ENCODE results near the gene TAF11L9. TPM values are rescaled to one million over a fixed set of nuclear protein-coding genes. Genes with fewer than 3 reads are reported as not detected.
"Not testable (repeated sequence)": the region's sequence is repeated elsewhere in the genome, so short reads cannot be mapped to it uniquely, and the experiment has no call there.

TAF11L9 gene
- total RNA-seq (2014; rRNA removed; shearing (Covaris generic)): not detected in 2 replicates

DNA sequence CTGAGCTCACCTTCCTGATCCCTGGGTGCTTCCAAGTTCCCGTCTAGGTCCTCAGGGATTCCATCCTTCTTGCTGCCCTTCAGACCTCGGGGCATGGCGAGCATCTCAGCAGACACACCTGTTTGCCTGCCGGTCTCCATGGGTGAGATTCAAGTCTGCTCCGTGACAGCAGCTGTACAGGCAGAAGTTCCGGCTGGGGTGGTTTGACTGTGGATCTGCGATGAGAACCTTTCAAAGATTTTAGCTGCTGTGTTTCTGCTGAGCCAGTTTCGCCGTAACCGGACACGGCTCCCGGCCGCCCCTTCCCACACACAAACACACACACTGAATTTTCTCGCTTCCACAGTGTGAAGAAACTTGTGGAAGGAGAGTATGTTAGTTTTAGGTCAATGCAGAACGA lies at the start of gene TAF11L9:
TAF11L9 (minus strand) TSS at position 140 of the 400 bp plus-strand sequence.
- DNase-seq (ENCODE audit: low spot score): not testable (repeated sequence)

DNA sequence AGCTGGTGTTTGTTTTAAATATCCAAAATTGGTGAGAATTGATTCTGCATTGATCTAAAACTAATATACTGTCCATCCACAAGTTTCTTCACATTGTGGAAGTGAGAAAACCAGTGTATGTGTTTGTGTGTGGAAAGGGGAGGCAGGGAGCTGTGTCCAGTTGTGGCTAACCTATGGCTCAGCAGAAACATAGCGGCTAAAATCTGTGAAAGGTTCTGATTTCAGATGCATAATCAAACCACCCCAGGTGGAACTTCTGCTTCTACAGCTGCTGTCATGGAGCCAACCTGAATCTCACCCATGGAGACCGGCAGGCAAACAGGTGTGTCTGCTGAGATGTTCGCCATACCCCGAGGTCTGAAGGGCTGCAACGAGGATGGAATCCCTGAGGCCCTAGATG lies 40.0 kb upstream of the TAF11L9 start, which contains the start of gene TAF11L14:
TAF11L14 (plus strand) TSS at position 301 of the 400 bp plus-strand sequence.
- DNase-seq (ENCODE audit: low spot score): no peak

DNA sequence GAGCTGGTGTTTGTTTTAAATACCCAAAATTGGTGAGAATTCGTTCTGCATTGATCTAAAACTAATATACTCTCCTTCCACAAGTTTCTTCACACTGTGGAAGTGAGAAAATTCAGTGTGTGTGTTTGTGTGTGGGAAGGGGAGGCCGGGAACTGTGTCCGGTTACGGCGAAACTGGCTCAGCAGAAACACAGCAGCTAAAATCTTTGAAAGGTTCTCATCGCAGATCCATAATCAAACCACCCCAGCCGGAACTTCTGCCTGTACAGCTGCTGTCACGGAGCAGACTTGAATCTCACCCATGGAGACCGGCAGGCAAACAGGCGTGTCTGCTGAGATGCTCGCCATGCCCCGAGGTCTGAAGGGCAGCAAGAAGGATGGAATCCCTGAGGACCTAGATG lies 37.6 kb upstream of the TAF11L9 start, which contains the start of gene TAF11L13:
TAF11L13 (plus strand) TSS at position 301 of the 400 bp plus-strand sequence.
- DNase-seq (ENCODE audit: low spot score): not testable (repeated sequence)

DNA sequence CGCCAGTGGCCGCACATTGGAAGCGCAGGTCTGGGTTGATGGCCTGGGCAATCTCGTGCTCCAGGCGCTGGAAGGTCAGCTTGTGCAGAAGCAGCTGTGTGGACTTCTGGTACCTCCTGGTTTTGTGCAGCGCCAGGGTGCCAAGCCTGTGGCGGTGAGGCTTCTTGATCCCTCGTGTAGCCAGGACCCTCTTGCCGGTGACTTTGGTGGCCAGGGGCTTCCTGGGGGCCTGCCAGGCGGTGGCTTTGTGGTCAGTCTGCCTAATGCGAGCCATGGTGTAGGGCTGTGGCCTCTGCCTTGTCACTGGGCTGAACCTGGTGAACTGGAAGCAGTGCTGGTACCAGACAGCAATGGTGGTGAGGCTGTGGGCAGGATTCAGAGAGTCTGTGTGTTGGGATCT lies 31.5 kb upstream of the TAF11L9 start:
- DNase-seq (ENCODE audit: low spot score): no peak

DNA sequence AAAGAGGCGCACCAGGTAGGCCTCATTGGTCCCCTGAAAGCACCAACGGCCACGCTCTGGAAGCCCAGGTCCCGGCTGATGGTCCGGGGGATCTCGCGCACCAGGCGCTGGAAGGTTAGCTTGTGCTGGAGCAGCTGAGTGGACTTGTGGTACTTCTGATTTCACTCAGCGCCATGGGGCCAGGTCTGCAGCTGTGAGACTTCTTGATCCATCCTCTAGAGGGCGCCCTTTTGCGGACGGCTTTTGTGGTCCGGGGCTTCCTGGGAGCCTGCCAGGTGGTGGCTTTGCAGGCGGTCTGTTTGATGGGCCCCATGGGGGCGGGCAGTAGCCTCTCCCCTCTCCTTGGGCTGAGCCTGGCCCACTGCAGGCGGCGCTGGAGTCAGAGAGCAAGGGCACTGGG lies 26.4 kb upstream of the TAF11L9 start:
- DNase-seq (ENCODE audit: low spot score): no peak

DNA sequence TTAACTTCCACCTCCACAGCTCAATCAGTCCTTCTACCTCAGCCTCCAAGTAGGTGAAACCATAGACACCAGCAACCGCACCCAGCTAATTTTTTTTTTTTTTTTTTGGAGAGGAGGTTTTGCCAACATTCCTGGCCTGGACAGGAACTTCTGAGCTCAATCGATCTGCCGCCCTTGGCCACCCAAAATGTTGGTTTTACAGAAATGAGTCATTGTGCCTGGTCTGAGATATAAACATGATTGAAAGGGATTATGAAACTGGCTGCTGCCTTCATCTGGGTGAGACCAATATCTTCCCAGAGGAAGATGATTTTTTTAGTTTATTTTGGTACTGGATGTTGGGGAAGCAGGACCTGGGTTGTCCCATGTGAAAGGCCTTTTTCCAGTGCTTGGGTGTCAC lies 25.2 kb upstream of the TAF11L9 start:
- no peak for DNase-seq (ENCODE audit: low spot score)

DNA sequence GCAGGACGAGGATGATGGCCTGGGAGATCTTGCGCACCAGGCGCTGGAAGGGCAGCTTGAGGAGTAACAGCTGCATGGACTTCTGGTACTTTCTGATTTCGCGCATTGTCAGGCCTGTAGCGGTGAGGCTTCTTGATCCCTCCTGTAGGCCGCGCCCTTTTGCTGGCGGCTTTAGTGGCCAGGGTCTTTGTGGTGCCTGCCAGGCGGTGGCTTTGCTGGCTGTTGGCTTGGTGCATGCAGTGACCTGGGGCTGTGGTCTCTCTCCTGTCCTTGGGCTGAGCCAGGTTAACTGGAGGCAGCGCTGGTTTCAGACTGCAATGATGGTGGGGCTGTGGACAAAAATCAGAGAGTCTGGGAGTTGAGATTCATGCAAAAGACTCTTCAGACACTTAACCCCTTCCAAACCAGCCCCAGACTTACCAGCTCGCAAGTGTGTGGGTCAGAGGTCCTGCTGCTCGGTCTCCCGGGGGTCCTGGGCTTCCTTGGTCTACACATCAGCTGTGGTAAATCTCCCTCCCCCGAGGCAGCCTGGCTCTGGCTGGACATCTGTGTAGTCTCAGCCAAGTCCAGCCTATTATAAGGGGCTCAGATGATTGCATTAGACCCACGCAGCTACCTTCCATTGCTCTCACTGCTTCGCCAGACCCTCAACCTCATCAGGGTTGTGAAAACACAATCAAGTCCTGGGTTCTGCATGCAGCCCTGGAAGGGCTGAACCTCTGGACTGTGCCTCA lies 20.8 kb upstream of the TAF11L9 start:
- DNase-seq (ENCODE audit: low spot score): no peak

DNA sequence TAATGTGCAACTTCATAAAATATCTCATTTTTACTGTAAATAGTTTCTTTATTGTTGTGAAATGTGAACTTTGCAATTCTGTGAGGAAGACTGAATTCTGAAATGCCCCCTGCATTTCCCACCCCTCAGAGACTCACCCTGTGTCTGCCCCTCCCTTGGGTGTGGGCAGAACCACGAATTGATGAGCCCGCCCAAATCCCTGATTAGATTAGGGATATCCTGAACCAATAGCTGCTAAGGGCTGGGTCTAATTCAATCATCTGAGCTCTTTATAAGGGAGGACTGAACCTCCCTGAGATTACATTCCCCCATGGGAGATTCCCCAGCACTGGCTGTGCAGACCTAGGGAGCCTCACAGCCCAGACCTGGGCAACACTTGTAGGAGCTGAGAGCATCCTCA lies 15.9 kb upstream of the TAF11L9 start, which contains the start of gene TAF11L12:
TAF11L12 (plus strand) TSS at position 301 of the 400 bp plus-strand sequence.
- DNase-seq (ENCODE audit: low spot score): not testable (repeated sequence)

DNA sequence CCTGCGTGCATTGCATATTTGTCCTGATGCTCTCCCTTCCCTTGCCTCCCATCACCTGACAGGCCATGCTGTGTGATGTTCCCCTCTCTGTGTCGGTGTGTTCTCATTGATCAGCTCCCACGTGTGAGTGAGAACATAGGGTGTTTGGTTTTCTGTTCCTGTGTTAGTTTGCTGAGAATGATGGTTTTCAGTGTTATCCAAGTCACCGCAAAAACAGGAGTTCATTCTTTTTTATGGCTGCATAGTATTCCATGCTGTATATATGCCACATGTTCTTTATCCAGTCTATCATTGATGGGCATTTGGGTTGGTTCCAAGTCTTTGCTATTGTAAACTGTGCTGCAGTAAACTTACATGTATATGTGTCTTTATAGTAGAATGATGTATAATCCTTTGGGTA lies 13.3 kb upstream of the TAF11L9 start:
- DNase-seq (ENCODE audit: low spot score): not testable (repeated sequence)

DNA sequence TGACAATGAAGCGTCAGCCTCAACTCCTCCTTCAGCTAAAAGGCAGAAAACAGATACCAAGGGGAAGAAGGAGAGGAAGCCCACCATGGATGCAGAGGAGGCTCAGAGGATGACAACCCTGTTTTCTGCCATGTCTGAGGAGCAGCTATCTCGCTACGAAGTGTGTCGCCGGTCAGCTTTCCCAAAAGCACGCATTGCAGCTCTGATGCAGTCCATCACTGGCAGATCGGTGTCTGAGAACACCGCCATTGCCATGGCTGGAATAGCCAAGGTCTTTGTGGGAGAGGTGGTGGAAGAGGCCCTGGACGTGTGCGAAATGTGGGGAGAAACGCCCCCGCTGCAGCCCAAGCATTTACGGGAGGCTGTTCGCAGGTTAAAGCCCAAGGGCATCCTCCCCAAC lies 10.8 kb upstream of the TAF11L9 start:
- no peak for DNase-seq (ENCODE audit: low spot score)

DNA sequence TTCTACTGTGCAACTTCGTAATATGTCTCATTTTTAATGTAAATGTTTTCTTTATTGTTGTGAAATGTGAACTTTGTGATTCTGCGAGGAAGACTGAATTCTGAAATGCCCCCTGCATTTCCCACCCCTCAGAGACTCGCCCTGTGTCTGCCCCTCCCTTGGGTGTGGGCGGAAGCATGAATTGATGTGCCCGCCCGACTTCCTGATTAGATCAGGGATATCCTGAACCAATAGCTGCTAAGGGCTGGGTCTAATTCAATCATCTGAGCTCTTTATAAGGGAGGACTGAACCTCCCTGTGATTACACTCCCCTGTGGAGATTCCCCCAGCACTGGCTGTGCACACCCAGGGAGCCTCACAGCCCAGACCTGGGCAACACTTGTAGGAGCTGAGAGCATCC lies 9.7 kb upstream of the TAF11L9 start, which contains the start of gene TAF11L11:
TAF11L11 (plus strand) TSS at position 304 of the 400 bp plus-strand sequence.
- not testable (repeated sequence) for DNase-seq (ENCODE audit: low spot score)

DNA sequence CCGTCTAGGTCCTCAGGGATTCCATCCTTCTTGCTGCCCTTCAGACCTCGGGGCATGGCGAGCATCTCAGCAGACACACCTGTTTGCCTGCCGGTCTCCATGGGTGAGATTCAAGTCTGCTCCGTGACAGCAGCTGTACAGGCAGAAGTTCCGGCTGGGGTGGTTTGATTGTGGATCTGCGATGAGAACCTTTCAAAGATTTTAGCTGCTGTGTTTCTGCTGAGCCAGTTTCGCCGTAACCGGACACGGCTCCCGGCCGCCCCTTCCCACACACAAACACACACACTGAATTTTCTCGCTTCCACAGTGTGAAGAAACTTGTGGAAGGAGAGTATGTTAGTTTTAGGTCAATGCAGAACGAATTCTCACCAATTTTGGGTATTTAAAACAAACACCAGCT lies 3.5 kb upstream of the TAF11L9 start, which contains the start of gene TAF11L10:
TAF11L10 (minus strand) TSS at position 101 of the 400 bp plus-strand sequence.
- DNase-seq (ENCODE audit: low spot score): not testable (repeated sequence)

DNA sequence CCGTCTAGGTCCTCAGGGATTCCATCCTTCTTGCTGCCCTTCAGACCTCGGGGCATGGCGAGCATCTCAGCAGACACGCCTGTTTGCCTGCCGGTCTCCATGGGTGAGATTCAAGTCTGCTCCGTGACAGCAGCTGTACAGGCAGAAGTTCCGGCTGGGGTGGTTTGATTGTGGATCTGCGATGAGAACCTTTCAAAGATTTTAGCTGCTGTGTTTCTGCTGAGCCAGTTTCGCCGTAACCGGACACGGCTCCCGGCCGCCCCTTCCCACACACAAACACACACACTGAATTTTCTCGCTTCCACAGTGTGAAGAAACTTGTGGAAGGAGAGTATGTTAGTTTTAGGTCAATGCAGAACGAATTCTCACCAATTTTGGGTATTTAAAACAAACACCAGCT lies 3.3 kb downstream of the TAF11L9 start, which contains the start of gene TAF11L8:
TAF11L8 (minus strand) TSS at position 101 of the 400 bp plus-strand sequence.
- not testable (repeated sequence) for DNase-seq (ENCODE audit: low spot score)

DNA sequence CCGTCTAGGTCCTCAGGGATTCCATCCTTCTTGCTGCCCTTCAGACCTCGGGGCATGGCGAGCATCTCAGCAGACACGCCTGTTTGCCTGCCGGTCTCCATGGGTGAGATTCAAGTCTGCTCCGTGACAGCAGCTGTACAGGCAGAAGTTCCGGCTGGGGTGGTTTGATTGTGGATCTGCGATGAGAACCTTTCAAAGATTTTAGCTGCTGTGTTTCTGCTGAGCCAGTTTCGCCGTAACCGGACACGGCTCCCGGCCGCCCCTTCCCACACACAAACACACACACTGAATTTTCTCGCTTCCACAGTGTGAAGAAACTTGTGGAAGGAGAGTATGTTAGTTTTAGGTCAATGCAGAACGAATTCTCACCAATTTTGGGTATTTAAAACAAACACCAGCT lies 8.5 kb downstream of the TAF11L9 start, which contains the start of gene TAF11L7:
TAF11L7 (minus strand) TSS at position 101 of the 400 bp plus-strand sequence.
- DNase-seq (ENCODE audit: low spot score): not testable (repeated sequence)

Small RNA genes within 50 kb of the gene (small RNA-seq; reads per million reads assigned to genes)
- gene AC233724.3: not detected
- gene AC233724.4: not detected
- not detected for gene AC233724.6
- not detected for gene AC233724.7

Other genes starting within 250 kb of the TAF11L9 start
- gene TAF11L2, start 96.2 kb downstream of the TAF11L9 start, total RNA-seq (2014; rRNA removed; shearing (Covaris generic)): not detected in 2 replicates
- gene TAF11L3, start 76.0 kb downstream of the TAF11L9 start, total RNA-seq (2014; rRNA removed; shearing (Covaris generic)): not detected in 2 replicates
- not detected in 2 replicates for gene TAF11L4, start 72.6 kb downstream of the TAF11L9 start, total RNA-seq (2014; rRNA removed; shearing (Covaris generic))
- gene TAF11L5, start 69.2 kb downstream of the TAF11L9 start, total RNA-seq (2014; rRNA removed; shearing (Covaris generic)): not detected in 2 replicates
- not detected in 2 replicates for gene TAF11L6, start 65.7 kb downstream of the TAF11L9 start, total RNA-seq (2014; rRNA removed; shearing (Covaris generic))
- not detected in 2 replicates for gene TAF11L7, start 8.6 kb downstream of the TAF11L9 start, total RNA-seq (2014; rRNA removed; shearing (Covaris generic))
- not detected in 2 replicates for gene TAF11L8, start 3.4 kb downstream of the TAF11L9 start, total RNA-seq (2014; rRNA removed; shearing (Covaris generic))
- gene TAF11L10, start 3.4 kb upstream of the TAF11L9 start, total RNA-seq (2014; rRNA removed; shearing (Covaris generic)): not detected in 2 replicates
- gene TAF11L11, start 9.8 kb upstream of the TAF11L9 start, total RNA-seq (2014; rRNA removed; shearing (Covaris generic)): not detected in 2 replicates
- gene TAF11L12, start 16.0 kb upstream of the TAF11L9 start, total RNA-seq (2014; rRNA removed; shearing (Covaris generic)): not detected in 2 replicates
- not detected in 2 replicates for gene TAF11L13, start 37.7 kb upstream of the TAF11L9 start, total RNA-seq (2014; rRNA removed; shearing (Covaris generic))
- gene TAF11L14, start 40.1 kb upstream of the TAF11L9 start, total RNA-seq (2014; rRNA removed; shearing (Covaris generic)): not detected in 2 replicates

All from HT-29 (cell line).